ENCODE data around the gene SLC6A16. TPM values are rescaled to one million over a fixed set of nuclear protein-coding genes. Genes with fewer than 3 reads are reported as not detected.
"Not testable (repeated sequence)": the region's sequence is repeated elsewhere in the genome, so short reads cannot be mapped to it uniquely, and the experiment has no call there.

SLC6A16 gene
- 8.6 TPM for total RNA-seq
- polyA plus RNA-seq = 1 to 10 TPM in 3 of 4 donors, under 1 TPM in 1; 0.81 to 2.0 (median 1.4) TPM

GRCh38 chr19:49324801-49325576 is at the start of gene SLC6A16:
Gene SLC6A16, minus strand, starts transcription at chr19:49325191. Its CDS starts 13,844 bp downstream, at chr19:49311347.
- Mint-ChIP-seq H3K4me1 (peaks cover 11 to 21% (median 18%) of the 10 kb centered on the region in 4 donors), H3K4me3 (no peak within 1 kb of the TSS), H3K36me3 (peaks cover 19% of the 10 kb centered on the region), H3K27me3 (peaks cover 4% of the 10 kb centered on the region), H3K27ac (no peak within 1 kb of the TSS), H3K9me3 (peaks cover 0 to 1% (median 0%) of the 10 kb centered on the region in 7 donors)
- ATAC-seq (ENCODE audit: low read depth in 2 of 2) (no peak), DNase-seq (no peak)
- no peaks in the 10 kb centered on the region for H3K27me3 ChIP-seq (ENCODE audit: control insufficient read depth, insufficient read depth, low read length)
- H3K4me1 ChIP-seq (ENCODE audit: control insufficient read depth, insufficient read depth, low read length, poor library complexity, severe bottlenecking) = no peaks in the 10 kb centered on the region
- no peak within 1 kb of the TSS for H3K27ac ChIP-seq (ENCODE audit: insufficient read depth, low read length, poor library complexity, severe bottlenecking)
- H3K36me3 ChIP-seq (ENCODE audit: control insufficient read depth, insufficient read depth, low read length) = peaks cover 3% of the 10 kb centered on the region
- no peaks in the 10 kb centered on the region for H3K9me3 ChIP-seq (ENCODE audit: control insufficient read depth in 2 of 2, low read length in 2 of 2)
- H3K4me3 ChIP-seq (ENCODE audit: low read depth, low read length) = no peak within 1 kb of the TSS

DNA sequence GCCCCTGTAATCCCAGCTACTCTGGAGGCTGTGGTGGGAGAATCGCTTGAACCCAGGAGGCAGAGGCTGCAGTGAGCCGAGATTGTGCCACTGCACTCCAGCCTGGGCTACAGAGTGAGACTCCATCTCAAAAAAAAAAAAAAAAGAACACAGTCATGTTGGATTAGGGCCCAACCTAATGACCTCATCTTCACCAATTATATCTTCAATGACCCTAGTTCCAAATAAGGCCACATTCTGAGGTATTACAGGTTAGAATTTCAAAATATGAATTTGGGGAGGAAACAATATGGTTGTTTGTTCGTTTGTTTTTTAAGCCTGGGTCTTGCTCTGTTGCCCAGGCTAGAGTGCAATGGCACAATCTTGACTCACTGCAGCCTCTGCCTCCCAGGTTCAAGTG is 48.2 kb upstream of the SLC6A16 start:
- H3K36me3 ChIP-seq (ENCODE audit: control insufficient read depth, insufficient read depth, low read length); DNase-seq; H3K27me3 ChIP-seq (ENCODE audit: control insufficient read depth, insufficient read depth, low read length): not testable (repeated sequence)

GRCh38 chr19:49371184-49371583 is 46.2 kb upstream of the SLC6A16 start:
- no peak overlapping the region for H3K4me3 ChIP-seq (ENCODE audit: low read depth, low read length)
- peaks cover 12 to 15% of the 10 kb centered on the region in 2 experiments for H3K9me3 ChIP-seq (ENCODE audit: control insufficient read depth in 2 of 2, low read length in 2 of 2)
- H3K27ac ChIP-seq (ENCODE audit: insufficient read depth, low read length, poor library complexity, severe bottlenecking) = no peak overlapping the region
- no peaks in the 10 kb centered on the region for H3K4me1 ChIP-seq (ENCODE audit: control insufficient read depth, insufficient read depth, low read length, poor library complexity, severe bottlenecking)
- H3K27me3 ChIP-seq (ENCODE audit: control insufficient read depth, insufficient read depth, low read length) = peaks cover 4% of the 10 kb centered on the region
- H3K36me3 ChIP-seq (ENCODE audit: control insufficient read depth, insufficient read depth, low read length) = no peaks in the 10 kb centered on the region
- Mint-ChIP-seq H3K4me3 (no peak overlapping the region), H3K9me3 (peaks cover 0 to 18% (median 3%) of the 10 kb centered on the region in 7 donors), H3K36me3 (peaks cover 3% of the 10 kb centered on the region), H3K27me3 (peaks cover 36% of the 10 kb centered on the region), H3K27ac (no peak overlapping the region), H3K4me1 (no peaks in the 10 kb centered on the region)
- DNase-seq (no peak), ATAC-seq (ENCODE audit: low read depth in 2 of 2) (no peak)

More for the DNA sequence above, 48.2 kb upstream of the SLC6A16 start:
- H3K4me3 ChIP-seq (ENCODE audit: low read depth, low read length); H3K4me3 Mint-ChIP-seq; H3K27ac ChIP-seq (ENCODE audit: insufficient read depth, low read length, poor library complexity, severe bottlenecking); H3K4me1 ChIP-seq (ENCODE audit: control insufficient read depth, insufficient read depth, low read length, poor library complexity, severe bottlenecking); H3K4me1 Mint-ChIP-seq; H3K36me3 Mint-ChIP-seq; H3K27ac Mint-ChIP-seq; ATAC-seq (ENCODE audit: low read depth in 2 of 2): not testable (repeated sequence)
- H3K9me3 ChIP-seq (ENCODE audit: control insufficient read depth in 2 of 2, low read length in 2 of 2) = peaks cover 12 to 15% of the 10 kb centered on the region in 2 experiments
- peaks cover 30% of the 10 kb centered on the region for H3K27me3 Mint-ChIP-seq
- peaks cover 0 to 18% (median 3%) of the 10 kb centered on the region in 7 donors for H3K9me3 Mint-ChIP-seq

DNA sequence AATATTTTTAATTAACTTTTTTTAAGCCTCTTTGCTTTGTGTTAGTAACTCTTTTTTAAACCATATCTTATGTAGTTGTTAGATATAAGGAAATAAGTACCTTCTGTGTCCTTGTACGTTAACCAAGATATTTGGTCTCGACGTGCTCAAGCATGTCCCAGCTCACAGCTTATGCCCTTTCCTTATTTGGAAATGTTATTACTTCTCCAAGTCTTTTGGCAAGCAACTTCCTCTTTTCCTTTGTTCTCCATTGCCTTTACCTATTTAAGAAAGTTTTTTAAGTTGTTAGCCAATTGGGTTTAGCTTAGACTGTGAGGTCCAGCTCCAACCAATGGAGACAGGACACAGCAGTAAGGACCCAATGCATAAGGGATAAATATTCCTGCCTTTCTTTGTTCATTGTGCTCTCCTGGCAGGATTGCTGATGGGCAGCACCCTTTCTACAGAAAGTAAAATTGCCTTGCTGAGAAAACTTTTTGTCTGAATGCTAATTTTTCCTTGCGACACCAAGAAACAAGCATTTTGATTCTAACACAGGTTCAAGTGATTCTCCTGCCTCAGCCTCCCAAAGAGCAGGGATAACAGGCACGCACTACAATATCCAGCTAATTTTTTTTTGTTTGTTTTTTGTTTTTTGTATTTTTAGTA is 43.8 kb upstream of the SLC6A16 start:
- no peak for DNase-seq
- Histone ChIP-seq H3K27ac (ENCODE audit: insufficient read depth, low read length, poor library complexity, severe bottlenecking) (no peak overlapping the region), H3K4me1 (ENCODE audit: control insufficient read depth, insufficient read depth, low read length, poor library complexity, severe bottlenecking) (peaks cover 8% of the 10 kb centered on the region), H3K36me3 (ENCODE audit: control insufficient read depth, insufficient read depth, low read length) (no peaks in the 10 kb centered on the region), H3K9me3 (ENCODE audit: control insufficient read depth in 2 of 2, low read length in 2 of 2) (peaks cover 12 to 15% of the 10 kb centered on the region in 2 experiments), H3K4me3 (ENCODE audit: low read depth, low read length) (no peak overlapping the region), H3K27me3 (ENCODE audit: control insufficient read depth, insufficient read depth, low read length) (peaks cover 9% of the 10 kb centered on the region)
- Mint-ChIP-seq H3K4me3 (no peak overlapping the region), H3K36me3 (peaks cover 3% of the 10 kb centered on the region), H3K9me3 (peaks cover 0 to 18% (median 0%) of the 10 kb centered on the region in 7 donors), H3K27me3 (peaks cover 40% of the 10 kb centered on the region), H3K4me1 (peaks cover 0 to 2% (median 0%) of the 10 kb centered on the region in 4 donors), H3K27ac (no peak overlapping the region)
- no peak for ATAC-seq (ENCODE audit: low read depth in 2 of 2)

- DNase-seq (no peak), ATAC-seq (ENCODE audit: low read depth in 2 of 2) (no peak)
- Histone ChIP-seq H3K4me3 (ENCODE audit: low read depth, low read length) (no peak overlapping the region), H3K9me3 (ENCODE audit: control insufficient read depth in 2 of 2, low read length in 2 of 2) (peaks cover 12 to 15% of the 10 kb centered on the region in 2 experiments), H3K36me3 (ENCODE audit: control insufficient read depth, insufficient read depth, low read length) (no peaks in the 10 kb centered on the region), H3K4me1 (ENCODE audit: control insufficient read depth, insufficient read depth, low read length, poor library complexity, severe bottlenecking) (peaks cover 33% of the 10 kb centered on the region), H3K27ac (ENCODE audit: insufficient read depth, low read length, poor library complexity, severe bottlenecking) (no peak overlapping the region), H3K27me3 (ENCODE audit: control insufficient read depth, insufficient read depth, low read length) (peaks cover 18% of the 10 kb centered on the region)
- Mint-ChIP-seq H3K4me1 (peaks cover 0 to 10% (median 3%) of the 10 kb centered on the region in 4 donors), H3K4me3 (no peak overlapping the region), H3K36me3 (peaks cover 3% of the 10 kb centered on the region), H3K9me3 (peaks cover 0 to 18% (median 0%) of the 10 kb centered on the region in 7 donors), H3K27ac (no peak overlapping the region), H3K27me3 (peaks cover 33% of the 10 kb centered on the region)
Observed at GRCh38 chr19:49366110-49366509, 41.1 kb upstream of the SLC6A16 start.

DNA sequence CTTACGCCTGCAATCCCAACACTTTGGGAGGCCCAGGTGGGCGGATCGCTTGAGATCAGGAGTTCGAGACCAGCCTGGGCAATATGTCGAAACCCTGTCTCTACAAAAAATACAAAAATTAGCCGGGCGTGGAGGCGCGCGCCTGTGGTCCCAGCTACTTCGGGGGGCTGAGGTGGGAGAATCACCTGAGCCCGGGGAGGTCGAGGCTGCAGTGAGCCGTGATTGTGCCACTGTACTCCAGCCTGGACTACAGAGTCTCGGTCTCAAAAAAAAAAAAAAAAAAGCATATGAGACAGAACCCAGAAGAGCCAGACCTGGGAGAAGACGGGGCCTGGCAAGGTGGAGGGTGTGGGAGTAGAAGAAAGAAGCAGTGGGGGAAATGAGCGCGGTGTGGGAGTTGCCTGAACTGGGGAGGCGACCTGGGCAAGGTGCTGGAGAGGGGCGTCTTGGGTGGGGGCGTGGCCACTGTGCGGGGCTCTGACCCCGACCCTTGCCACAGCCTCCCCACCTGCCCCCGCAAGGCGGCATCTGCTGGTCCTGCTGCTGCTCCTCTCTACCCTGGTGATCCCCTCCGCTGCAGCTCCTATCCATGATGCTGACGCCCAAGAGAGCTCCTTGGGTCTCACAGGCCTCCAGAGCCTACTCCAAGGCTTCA is 39.2 kb upstream of the SLC6A16 start:
- Mint-ChIP-seq H3K9me3 (peaks cover 0 to 7% (median 0%) of the 10 kb centered on the region in 7 donors), H3K36me3 (no peaks in the 10 kb centered on the region), H3K4me3 (no peak overlapping the region), H3K27ac (no peak overlapping the region), H3K27me3 (peaks cover 40% of the 10 kb centered on the region), H3K4me1 (peaks cover 0 to 15% (median 3%) of the 10 kb centered on the region in 4 donors)
- no peaks in the 10 kb centered on the region for H3K36me3 ChIP-seq (ENCODE audit: control insufficient read depth, insufficient read depth, low read length)
- ATAC-seq (ENCODE audit: low read depth in 2 of 2) (no peak), DNase-seq (no peak)
- H3K9me3 ChIP-seq (ENCODE audit: control insufficient read depth in 2 of 2, low read length in 2 of 2) = peaks cover 5 to 6% of the 10 kb centered on the region in 2 experiments
- peaks cover 33% of the 10 kb centered on the region for H3K4me1 ChIP-seq (ENCODE audit: control insufficient read depth, insufficient read depth, low read length, poor library complexity, severe bottlenecking)
- no peak overlapping the region for H3K27ac ChIP-seq (ENCODE audit: insufficient read depth, low read length, poor library complexity, severe bottlenecking)
- H3K27me3 ChIP-seq (ENCODE audit: control insufficient read depth, insufficient read depth, low read length) = peaks cover 14% of the 10 kb centered on the region
- no peak overlapping the region for H3K4me3 ChIP-seq (ENCODE audit: low read depth, low read length)

GRCh38 chr19:49363268-49364082 is 38.5 kb upstream of the SLC6A16 start, which contains the start of gene DKKL1:
Gene DKKL1, plus strand, starts transcription at chr19:49363877. Its CDS starts 122 bp downstream, at chr19:49363999.
- Mint-ChIP-seq H3K4me1 (peaks cover 0 to 15% (median 3%) of the 10 kb centered on the region in 4 donors), H3K9me3 (peaks cover 0 to 2% (median 0%) of the 10 kb centered on the region in 7 donors), H3K27ac (no peak within 1 kb of the TSS), H3K27me3 (peaks cover 42% of the 10 kb centered on the region), H3K36me3 (no peaks in the 10 kb centered on the region), H3K4me3 (no peak within 1 kb of the TSS)
- ATAC-seq (ENCODE audit: low read depth in 2 of 2) (peak; percentile 65 to 69), DNase-seq (peak; percentile 46 to 63 (median 50))
- no peak within 1 kb of the TSS for H3K27ac ChIP-seq (ENCODE audit: insufficient read depth, low read length, poor library complexity, severe bottlenecking)
- H3K9me3 ChIP-seq (ENCODE audit: control insufficient read depth in 2 of 2, low read length in 2 of 2) = no peaks in the 10 kb centered on the region
- H3K36me3 ChIP-seq (ENCODE audit: control insufficient read depth, insufficient read depth, low read length) = no peaks in the 10 kb centered on the region
- H3K27me3 ChIP-seq (ENCODE audit: control insufficient read depth, insufficient read depth, low read length) = peaks cover 14% of the 10 kb centered on the region
- peaks cover 33% of the 10 kb centered on the region for H3K4me1 ChIP-seq (ENCODE audit: control insufficient read depth, insufficient read depth, low read length, poor library complexity, severe bottlenecking)
- peak within 1 kb of the TSS; percentile 44 for H3K4me3 ChIP-seq (ENCODE audit: low read depth, low read length)
